ENCODE results near the gene CHRM5.

Gene CHRM5

GRCh38 chr15:33968224-33968623 lies at the start of gene CHRM5:
Gene CHRM5 (plus strand): TSS chr15:33968497. CDS start chr15:34062718, 94,221 bp downstream.
- no peak for DNase-seq

GRCh38 chr15:33923446-33923845 lies 44.9 kb upstream of the CHRM5 start:
- no peak for DNase-seq

- DNase-seq: no peak
These were observed 42.0 kb upstream of the CHRM5 start for GRCh38 chr15:33926260-33926659.

- DNase-seq: no peak
These were observed 35.6 kb upstream of the CHRM5 start for GRCh38 chr15:33932734-33933133.

GRCh38 chr15:33934396-33934795 lies 33.9 kb upstream of the CHRM5 start:
- no peak for DNase-seq

- no peak for DNase-seq
These were observed 33.4 kb upstream of the CHRM5 start for GRCh38 chr15:33934921-33935320.

- DNase-seq: no peak
These were observed 26.8 kb upstream of the CHRM5 start for GRCh38 chr15:33941279-33942063.

GRCh38 chr15:33946152-33946551 lies 22.1 kb upstream of the CHRM5 start:
- DNase-seq: no peak

- DNase-seq: no peak
These were observed 12.4 kb upstream of the CHRM5 start for GRCh38 chr15:33955945-33956344.

GRCh38 chr15:33956397-33956796 lies 11.9 kb upstream of the CHRM5 start:
- DNase-seq: no peak

GRCh38 chr15:33959844-33960548 lies 8.3 kb upstream of the CHRM5 start:
- DNase-seq: no peak

GRCh38 chr15:33960549-33960935 lies 7.8 kb upstream of the CHRM5 start:
- no peak for DNase-seq

GRCh38 chr15:33963831-33964664 lies 4.2 kb upstream of the CHRM5 start:
- DNase-seq: no peak

GRCh38 chr15:33964665-33965040 lies 3.6 kb upstream of the CHRM5 start:
- no peak for DNase-seq

GRCh38 chr15:33968821-33969220 lies 524 bp downstream of the CHRM5 start:
- DNase-seq: no peak

GRCh38 chr15:33971811-33972210 lies 3.5 kb downstream of the CHRM5 start:
- no peak for DNase-seq

GRCh38 chr15:33975022-33975565 lies 6.8 kb downstream of the CHRM5 start:
- no peak for DNase-seq

GRCh38 chr15:33980159-33980558 lies 11.9 kb downstream of the CHRM5 start:
- no peak for DNase-seq

- no peak for DNase-seq
These were observed 14.2 kb downstream of the CHRM5 start for GRCh38 chr15:33982516-33982915.

- no peak for DNase-seq
These were observed 17.0 kb downstream of the CHRM5 start for GRCh38 chr15:33985287-33985686.

- DNase-seq: no peak
These were observed 17.5 kb downstream of the CHRM5 start for GRCh38 chr15:33985751-33986150.

- DNase-seq: no peak
These were observed 19.1 kb downstream of the CHRM5 start for GRCh38 chr15:33987444-33987843.

GRCh38 chr15:33988384-33988783 lies 20.1 kb downstream of the CHRM5 start:
- no peak for DNase-seq

All from CD4-positive, alpha-beta T cell treated with Interleukin-17A for 4 hours (primary cell).